IMR-90 (cell line): ENCODE data around the gene ITPK1. TPM values are rescaled to one million over a fixed set of nuclear protein-coding genes. Genes with fewer than 3 reads are reported as not detected.

Experiments used
- ATAC-seq: fragments of 200-7000 bp; cut with Tn5 transposase; 2 replicates; pipeline ENCODE4 v1.9.1; 2020; ENCODE audit warnings: low read depth, mild to moderate bottlenecking, moderate library complexity
- BruUV-seq: library from RNA; stranded (reverse); fragments of 400-500 nt; replicated peaks from 2 replicates; lab custom pipeline; 2021; lab: Mats Ljungman, UMichigan
- CTCF ChIA-PET: fragments of 300-600 bp; formaldehyde crosslinking; extraction: SDS; loops from one replicate; lab custom pipeline; 2021; ENCODE audit warnings: antibody characterized with exemption; lab: Yijun Ruan, JAX
- POLR2A ChIA-PET: fragments of 300-600 bp; sonication (Branson Sonifier 250); formaldehyde crosslinking; loops from one replicate; lab custom pipeline; 2022; ENCODE audit warnings: antibody characterized with exemption; ENCODE audit not compliant: unreplicated experiment; lab: Charles Lee
- DNase-seq: peaks from one replicate; pipeline ENCODE4 v3.0.0; 2013
- H2AFZ ChIP-seq: replicated peaks from 2 replicates; pipeline ENCODE3; 2013; ENCODE audit warnings: low read length, mild to moderate bottlenecking; ENCODE audit not compliant: poor library complexity
- H2AK5ac ChIP-seq: 2 replicates; pipeline ENCODE4 v1.6.1; 2013; ENCODE audit warnings: low read depth, low read length, inconsistent platforms
- H2AK9ac ChIP-seq: replicated peaks from 2 replicates; pipeline ENCODE3; 2013; ENCODE audit warnings: mild to moderate bottlenecking, low read depth, low read length, moderate library complexity; ENCODE audit not compliant: poor library complexity
- H2BK120ac ChIP-seq: 2 replicates; pipeline ENCODE4 v1.6.1; 2013; ENCODE audit warnings: low read depth, low read length, inconsistent platforms
- H2BK15ac ChIP-seq: 3 replicates; pipeline ENCODE4 v1.6.1; 2013; ENCODE audit warnings: low read depth, low read length, inconsistent platforms
- H2BK20ac ChIP-seq: 2 replicates; pipeline ENCODE4 v1.6.1; 2013; ENCODE audit warnings: low read depth, mild to moderate bottlenecking, inconsistent platforms, low read length, moderate library complexity
- H2BK5ac ChIP-seq: 2 replicates; pipeline ENCODE4 v1.6.1; 2013; ENCODE audit warnings: mild to moderate bottlenecking, low read depth, low read length, inconsistent platforms; ENCODE audit not compliant: poor library complexity, severe bottlenecking
- H3K14ac ChIP-seq: replicated peaks from 2 replicates; pipeline ENCODE4 v1.6.1; 2013; ENCODE audit warnings: low read depth, low read length, inconsistent platforms
- H3K18ac ChIP-seq: 2 replicates; pipeline ENCODE4 v1.6.1; 2013; ENCODE audit warnings: low read depth, low read length, control low read depth
- H3K23ac ChIP-seq: 2 replicates; pipeline ENCODE4 v1.6.1; 2013; ENCODE audit warnings: low read depth, low read length, inconsistent platforms
- H3K27ac ChIP-seq: 2 replicates; pipeline ENCODE4 v1.5.1; 2013; ENCODE audit warnings: mild to moderate bottlenecking, control low read depth, low read length; ENCODE audit not compliant: insufficient read depth
- H3K27me3 ChIP-seq: 2 replicates; pipeline ENCODE4 v1.6.1; 2013; ENCODE audit warnings: low read length; ENCODE audit not compliant: control insufficient read depth, insufficient read depth
- H3K36me3 ChIP-seq: 2 replicates; pipeline ENCODE4 v1.6.1; 2013; ENCODE audit warnings: low read length, mixed read lengths; ENCODE audit not compliant: control insufficient read depth, insufficient read depth
- H3K4ac ChIP-seq: 2 replicates; pipeline ENCODE4 v1.6.1; 2013; ENCODE audit warnings: low read depth, low read length, inconsistent platforms
- H3K4me1 ChIP-seq: 2 replicates; pipeline ENCODE4 v1.6.1; 2013; ENCODE audit warnings: low read length, mixed read lengths; ENCODE audit not compliant: control insufficient read depth, insufficient read depth
- H3K4me2 ChIP-seq: 2 replicates; pipeline ENCODE4 v1.6.1; 2013; ENCODE audit warnings: low read depth, mild to moderate bottlenecking, control low read depth, low read length, moderate library complexity
- H3K4me3 ChIP-seq: 2 replicates; pipeline ENCODE4 v1.5.1; 2013; ENCODE audit warnings: low read depth, mild to moderate bottlenecking, control low read depth, low read length, moderate library complexity; ENCODE audit not compliant: insufficient read depth
- H3K56ac ChIP-seq: 2 replicates; pipeline ENCODE4 v1.6.1; 2013; ENCODE audit warnings: low read length, inconsistent platforms; ENCODE audit not compliant: insufficient read depth; ENCODE audit errors: extremely low read depth
- H3K79me1 ChIP-seq, 2 experiments: 2 replicates each; pipeline ENCODE4 v1.6.1; 2013; ENCODE audit warnings: low read length in 2 of 2, inconsistent platforms in 1 of 2, low read depth in 1 of 2
- H3K9ac ChIP-seq: 2 replicates; pipeline ENCODE4 v1.6.1; 2013; ENCODE audit warnings: low read depth, low read length, control low read depth
- H3K9me1 ChIP-seq: 2 replicates; pipeline ENCODE4 v1.6.1; 2013; ENCODE audit warnings: low read length, inconsistent platforms; ENCODE audit not compliant: insufficient read depth
- H3K9me3 ChIP-seq: 2 replicates; pipeline ENCODE4 v1.6.1; 2013; ENCODE audit warnings: low read length; ENCODE audit not compliant: control insufficient read depth, insufficient read depth
- H4K20me1 ChIP-seq: 2 replicates; pipeline ENCODE4 v1.6.1; 2013; ENCODE audit warnings: low read length, inconsistent platforms; ENCODE audit not compliant: insufficient read depth
- H4K5ac ChIP-seq: 2 replicates; pipeline ENCODE4 v1.6.1; 2013; ENCODE audit warnings: mild to moderate bottlenecking, low read depth, low read length, control low read depth
- H4K8ac ChIP-seq, 2 experiments: 2 replicates each; pipeline ENCODE4 v1.6.1; 2013; ENCODE audit warnings: low read depth in 2 of 2, low read length in 2 of 2, control low read depth in 1 of 2, inconsistent platforms in 1 of 2
- H4K91ac ChIP-seq: 2 replicates; pipeline ENCODE4 v1.6.1; 2013; ENCODE audit warnings: low read depth, low read length, inconsistent platforms; ENCODE audit not compliant: insufficient read depth
- CEBPB ChIP-seq: IDR thresholded peaks from 2 replicates; pipeline ENCODE4 v1.6.1; 2012; ENCODE audit warnings: low read depth, low read length, improper control_type of control experiment
- ELK1 ChIP-seq: fragments of 150-350 bp; IDR thresholded peaks from 2 replicates; pipeline ENCODE4 v1.6.1; 2016; ENCODE audit warnings: low read depth, mild to moderate bottlenecking, low read length, moderate library complexity, borderline replicate concordance
- WGBS, 2 experiments: methylation state at CpG; one replicate each; pipeline versions ENCODE4 v1.1.5 to v1.1.7; 2013; ENCODE audit warnings: missing lambda C conversion rate in 2 of 2; ENCODE audit not compliant: insufficient read length in 1 of 2; ENCODE audit errors: extremely low coverage in 2 of 2; 5-methylcytosine and 5-hydroxymethylcytosine counted together
- dilution Hi-C: fragments of 300-500 bp; cut with HindIII; formaldehyde crosslinking; loops from one replicate; pipeline ENCODE4 v1.14.3; 2018; ENCODE audit warnings: low sequenced_read_pairs; ENCODE audit not compliant: unreplicated experiment
- in situ Hi-C: fragments of 300-500 bp; cut with MboI; formaldehyde crosslinking; loops from 3 replicates; pipeline ENCODE4 v1.14.3; 2019; ENCODE audit warnings: low sequenced_read_pairs, inconsistent platforms, mixed read lengths
- intact Hi-C: fragments of 100-400 bp; cut with micrococcal nuclease; formaldehyde crosslinking; loops from 2 replicates; pipeline ENCODE4 v1.10.0; 2022
- polyA plus RNA-seq, 3 experiments: library from polyadenylated mRNA; depleted of rRNA; stranded (reverse); fragments of >200 nt; gene quantifications; 2 replicates each; pipeline ENCODE4 v1.2.3, GENCODE V29; 2012; ENCODE audit warnings: low replicate concordance in 1 of 3
- total RNA-seq: library from RNA; depleted of rRNA; stranded (reverse); fragments of >200 nt; gene quantifications from 2 replicates; pipeline ENCODE4 v1.2.3, GENCODE V29; 2012

ITPK1 gene
- total and polyA plus RNA-seq, 2 of the 4 experiments (the other 2 are of a cell fraction), result 21.7 to 26.9 TPM

GRCh38 chr14:93133464-93133863 is 17.7 kb upstream of the ITPK1 start:
- Histone ChIP-seq H2AFZ (no peak overlapping the region), H4K8ac (no peak overlapping the region), H3K9me3 (no peaks in the 10 kb centered on the region), H3K36me3 (no peaks in the 10 kb centered on the region), H3K4me3 (no peak overlapping the region), H4K5ac (no peak overlapping the region), H3K4me2 (no peak overlapping the region), H3K27ac (no peak overlapping the region), H2AK9ac (no peak overlapping the region), H3K14ac (no peak overlapping the region), H2AK5ac (no peak overlapping the region), H3K18ac (no peak overlapping the region), H2BK15ac (no peak overlapping the region), H2BK5ac (no peak overlapping the region), H2BK120ac (no peak overlapping the region), H4K20me1 (no peaks in the 10 kb centered on the region), H3K9me1 (no peaks in the 10 kb centered on the region), H3K4ac (no peak overlapping the region), H3K27me3 (peaks cover 15% of the 10 kb centered on the region), H3K9ac (no peak overlapping the region), H3K23ac (no peak overlapping the region), H3K4me1 (no peaks in the 10 kb centered on the region), H2BK20ac (no peak overlapping the region), H3K79me1 (no peaks in the 10 kb centered on the region), H4K91ac (no peak overlapping the region), H3K56ac (no peak overlapping the region)
- no CpG with 5 or more reads among the region's 8 CpGs for WGBS, 2 experiments
- intact Hi-C loops, result loop anchor here (10.0 kb wide), 1 partner anchor 299 kb away; no protein-coding TSS in a partner anchor
- DNase-seq (peak; percentile 33), ATAC-seq (peak; percentile 59)
- in situ Hi-C loops, result no loop called here
- BruUV-seq, result no TSS peak
- POLR2A ChIA-PET, result no interaction called here
- TF ChIP-seq CEBPB (peak; percentile 36; the same call in 1 of the 2 replicates), ELK1 (no peak)
- dilution Hi-C loops, result no loop called here
- CTCF ChIA-PET, result interaction anchor here (1.7 kb wide), 1 partner anchor 182 kb away, joined by 9 read pairs; no protein-coding TSS in a partner anchor
